H9 (cell line): ENCODE measurements around the gene FABP1. TPM values are rescaled to one million over a fixed set of nuclear protein-coding genes. Genes with fewer than 3 reads are reported as not detected.

Source experiments
- DNase-seq: peaks from one replicate; pipeline ENCODE4 v3.0.0-alpha.2; 2017
- H2AFZ ChIP-seq: one replicate; pipeline ENCODE4 v1.6.1; 2013; ENCODE audit warnings: mild to moderate bottlenecking, low read length, control low read depth, moderate library complexity
- H2AK5ac ChIP-seq: 2 replicates; pipeline ENCODE4 v1.6.1; 2013; ENCODE audit warnings: low read length, control low read depth, mixed read lengths; ENCODE audit not compliant: insufficient read length
- H2BK120ac ChIP-seq: one replicate; pipeline ENCODE4 v1.6.1; 2013; ENCODE audit warnings: low read depth, mild to moderate bottlenecking, low read length, control low read depth, inconsistent platforms; ENCODE audit not compliant: poor library complexity, severe bottlenecking
- H2BK12ac ChIP-seq: 2 replicates; pipeline ENCODE4 v1.6.1; 2013; ENCODE audit warnings: low read length, control low read depth, mixed read lengths, low read depth; ENCODE audit not compliant: insufficient read length
- H2BK15ac ChIP-seq: 2 replicates; pipeline ENCODE4 v1.6.1; 2013; ENCODE audit warnings: low read depth, low read length, control low read depth
- H2BK20ac ChIP-seq: one replicate; pipeline ENCODE4 v1.6.1; 2013; ENCODE audit warnings: low read depth, mild to moderate bottlenecking, low read length, control low read depth, inconsistent platforms; ENCODE audit not compliant: poor library complexity, severe bottlenecking
- H2BK5ac ChIP-seq: 2 replicates; pipeline ENCODE4 v1.6.1; 2013; ENCODE audit warnings: low read length, control low read depth, mixed read lengths; ENCODE audit not compliant: insufficient read length
- H3K14ac ChIP-seq: 2 replicates; pipeline ENCODE4 v1.6.1; 2013; ENCODE audit warnings: low read length, control low read depth; ENCODE audit not compliant: insufficient read depth
- H3K18ac ChIP-seq: 2 replicates; pipeline ENCODE4 v1.6.1; 2013; ENCODE audit warnings: low read depth, mild to moderate bottlenecking, mixed read lengths, low read length, control low read depth; ENCODE audit not compliant: insufficient read length
- H3K23ac ChIP-seq: 2 replicates; pipeline ENCODE4 v1.6.1; 2013; ENCODE audit warnings: low read length, control low read depth, mixed read lengths, low read depth; ENCODE audit not compliant: insufficient read length
- H3K23me2 ChIP-seq: 2 replicates; pipeline ENCODE4 v1.6.1; 2013; ENCODE audit warnings: low read depth, mild to moderate bottlenecking, mixed read lengths, low read length, control low read depth; ENCODE audit not compliant: insufficient read length, poor library complexity, severe bottlenecking
- H3K27ac ChIP-seq: 2 replicates; pipeline ENCODE4 v1.5.1; 2013; ENCODE audit warnings: low read length, control low read depth, mixed read lengths, low read depth; ENCODE audit not compliant: insufficient read length
- H3K27me3 ChIP-seq: 2 replicates; pipeline ENCODE4 v1.6.1; 2013; ENCODE audit warnings: low read length, control low read depth, inconsistent platforms; ENCODE audit not compliant: insufficient read depth
- H3K4ac ChIP-seq: 2 replicates; pipeline ENCODE4 v1.6.1; 2013; ENCODE audit warnings: low read depth, mild to moderate bottlenecking, control low read depth, inconsistent platforms, low read length, moderate library complexity
- H3K4me1 ChIP-seq: 2 replicates; pipeline ENCODE4 v1.6.1; 2013; ENCODE audit warnings: low read length, control low read depth, inconsistent platforms; ENCODE audit not compliant: insufficient read depth
- H3K4me2 ChIP-seq: 2 replicates; pipeline ENCODE4 v1.6.1; 2013; ENCODE audit warnings: low read length, control low read depth, mixed read lengths; ENCODE audit not compliant: insufficient read length, insufficient read depth
- H3K56ac ChIP-seq: 2 replicates; pipeline ENCODE4 v1.6.1; 2013; ENCODE audit warnings: low read depth, mild to moderate bottlenecking, mixed read lengths, low read length, control low read depth; ENCODE audit not compliant: insufficient read length
- H3K79me1 ChIP-seq: 2 replicates; pipeline ENCODE4 v1.6.1; 2013; ENCODE audit warnings: low read depth, mild to moderate bottlenecking, moderate library complexity, low read length, control low read depth, inconsistent platforms; ENCODE audit not compliant: insufficient read depth, poor library complexity, severe bottlenecking
- H3K79me2 ChIP-seq: 2 replicates; pipeline ENCODE4 v1.6.1; 2013; ENCODE audit warnings: low read length, control low read depth, inconsistent platforms; ENCODE audit not compliant: insufficient read depth
- H3K9ac ChIP-seq: 2 replicates; pipeline ENCODE4 v1.6.1; 2013; ENCODE audit warnings: low read length, control low read depth, mixed read lengths; ENCODE audit not compliant: insufficient read length; ENCODE audit errors: extremely low read depth
- H3K9me3 ChIP-seq: one replicate; pipeline ENCODE4 v1.6.1; 2013; ENCODE audit warnings: low read depth, low read length, inconsistent platforms; ENCODE audit not compliant: control insufficient read depth
- H3T11ph ChIP-seq: one replicate; pipeline ENCODE4 v1.6.1; 2013; ENCODE audit warnings: mild to moderate bottlenecking, low read length, control low read depth, inconsistent platforms
- H4K20me1 ChIP-seq: one replicate; pipeline ENCODE4 v1.6.1; 2013; ENCODE audit not compliant: control insufficient read depth, insufficient read length, insufficient read depth
- H4K5ac ChIP-seq: 2 replicates; pipeline ENCODE4 v1.6.1; 2013; ENCODE audit warnings: low read depth, mild to moderate bottlenecking, mixed read lengths, low read length, control low read depth; ENCODE audit not compliant: insufficient read length
- H4K8ac ChIP-seq: replicated peaks from 2 replicates; pipeline ENCODE4 v1.6.1; 2013; ENCODE audit warnings: low read length, control low read depth, mixed read lengths, low read depth; ENCODE audit not compliant: insufficient read length
- H4K91ac ChIP-seq: 2 replicates; pipeline ENCODE4 v1.6.1; 2013; ENCODE audit warnings: low read depth, mild to moderate bottlenecking, moderate library complexity, mixed read lengths, low read length, control low read depth; ENCODE audit not compliant: insufficient read length
- H3K27ac Mint-ChIP-seq, 3 experiments: 2 replicates in 2 of 3; 3 replicates in 1 of 3; pipeline ENCODE4 v1.8.0; 2020 to 2021; ENCODE audit warnings: mixed read lengths in 3 of 3, mild to moderate bottlenecking in 1 of 3, moderate library complexity in 1 of 3
- H3K27me3 Mint-ChIP-seq: 2 replicates; pipeline ENCODE4 v1.8.0; 2021; ENCODE audit warnings: low read depth, mild to moderate bottlenecking, moderate library complexity, mixed read lengths
- H3K36me3 Mint-ChIP-seq, 3 experiments: 2 replicates in 2 of 3; 3 replicates in 1 of 3; pipeline ENCODE4 v1.8.0; 2020 to 2021; ENCODE audit warnings: low read depth in 3 of 3, mixed read lengths in 3 of 3; ENCODE audit not compliant: insufficient read depth in 1 of 3
- H3K4me1 Mint-ChIP-seq, 2 experiments: 2 replicates each; pipeline ENCODE4 v1.8.0; 2020; ENCODE audit warnings: mixed read lengths in 2 of 2
- H3K4me3 Mint-ChIP-seq, 2 experiments: 2 replicates in 1 of 2; 3 replicates in 1 of 2; pipeline ENCODE4 v1.8.0; 2020 to 2021; ENCODE audit warnings: mild to moderate bottlenecking in 2 of 2, mixed read lengths in 2 of 2, moderate library complexity in 1 of 2
- H3K9me3 Mint-ChIP-seq, 2 experiments: 2 replicates in 1 of 2; 3 replicates in 1 of 2; pipeline ENCODE4 v1.8.0; 2020; ENCODE audit warnings: mild to moderate bottlenecking in 2 of 2, mixed read lengths in 2 of 2, moderate library complexity in 1 of 2
- WGBS: extraction: QIAGEN DNeasy Blood & Tissue Kit; methylation state at CpG from one replicate; pipeline ENCODE4 v1.1.7; 2013; ENCODE audit warnings: missing lambda C conversion rate, low lambda C conversion rate, mixed read lengths; ENCODE audit not compliant: insufficient read length; ENCODE audit errors: extremely low coverage; 5-methylcytosine and 5-hydroxymethylcytosine counted together
- total RNA-seq: library from RNA; stranded (reverse); gene quantifications from 2 replicates; pipeline ENCODE4 v1.2.1, GENCODE V29; 2021
- TF ChIP-seq, protein P1 (sequence below): fragments of 200-600 bp; sonication (generic); conservative IDR thresholded peaks from 3 replicates; pipeline ENCODE4 v1.8.0; 2021; ENCODE audit warnings: antibody characterized with exemption, mild to moderate bottlenecking

Gene FABP1
- total RNA-seq, 1 experiment from 2014 or later = not detected

DNA sequence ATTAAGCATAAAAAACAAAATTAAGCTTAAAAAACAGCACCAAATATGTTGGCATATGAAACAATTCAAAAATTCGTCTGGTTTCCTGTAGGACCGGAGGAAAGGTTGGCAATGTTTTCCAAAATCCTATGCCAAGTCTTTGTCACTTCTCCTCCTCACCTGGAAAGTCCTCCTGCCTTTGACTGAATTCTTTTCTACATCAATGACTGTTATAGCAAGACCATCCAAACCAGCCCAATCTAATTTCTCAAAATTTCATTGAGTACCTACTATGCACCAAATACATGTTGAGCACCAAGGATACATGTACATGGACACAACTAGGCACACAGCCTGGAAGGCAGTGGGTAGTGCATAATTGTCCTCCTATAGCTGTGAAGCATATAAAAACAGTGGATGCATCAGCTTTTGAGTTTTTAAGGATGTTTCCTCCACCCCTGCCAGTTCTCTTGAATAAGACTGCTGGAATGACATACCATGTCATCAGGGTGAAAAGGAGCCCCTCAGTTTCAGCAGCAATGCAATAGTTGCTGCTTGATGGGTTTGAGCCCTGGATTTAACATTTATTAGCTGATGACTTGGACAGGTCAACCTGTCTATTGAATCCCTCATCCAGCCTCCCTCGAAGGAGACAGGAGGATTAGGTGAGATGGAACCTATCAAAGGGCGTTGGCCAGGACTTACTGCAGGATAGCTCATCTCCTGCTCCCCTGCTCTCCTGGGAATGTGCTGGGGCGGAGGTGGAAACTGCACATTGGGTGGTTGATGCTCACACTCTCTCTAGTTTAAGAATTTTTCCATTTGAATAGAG lies 4.5 kb downstream of the FABP1 start:
- H3K27ac ChIP-seq = no peak overlapping the region
- no peak overlapping the region for H3T11ph ChIP-seq
- H2BK5ac ChIP-seq = no peak overlapping the region
- TF ChIP-seq, protein P1, sequence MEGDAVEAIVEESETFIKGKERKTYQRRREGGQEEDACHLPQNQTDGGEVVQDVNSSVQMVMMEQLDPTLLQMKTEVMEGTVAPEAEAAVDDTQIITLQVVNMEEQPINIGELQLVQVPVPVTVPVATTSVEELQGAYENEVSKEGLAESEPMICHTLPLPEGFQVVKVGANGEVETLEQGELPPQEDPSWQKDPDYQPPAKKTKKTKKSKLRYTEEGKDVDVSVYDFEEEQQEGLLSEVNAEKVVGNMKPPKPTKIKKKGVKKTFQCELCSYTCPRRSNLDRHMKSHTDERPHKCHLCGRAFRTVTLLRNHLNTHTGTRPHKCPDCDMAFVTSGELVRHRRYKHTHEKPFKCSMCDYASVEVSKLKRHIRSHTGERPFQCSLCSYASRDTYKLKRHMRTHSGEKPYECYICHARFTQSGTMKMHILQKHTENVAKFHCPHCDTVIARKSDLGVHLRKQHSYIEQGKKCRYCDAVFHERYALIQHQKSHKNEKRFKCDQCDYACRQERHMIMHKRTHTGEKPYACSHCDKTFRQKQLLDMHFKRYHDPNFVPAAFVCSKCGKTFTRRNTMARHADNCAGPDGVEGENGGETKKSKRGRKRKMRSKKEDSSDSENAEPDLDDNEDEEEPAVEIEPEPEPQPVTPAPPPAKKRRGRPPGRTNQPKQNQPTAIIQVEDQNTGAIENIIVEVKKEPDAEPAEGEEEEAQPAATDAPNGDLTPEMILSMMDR = no peak
- no peaks in the 10 kb centered on the region for H3K79me2 ChIP-seq
- no peak overlapping the region for H2BK120ac ChIP-seq
- Mint-ChIP-seq H3K4me3 (no peak overlapping the region), H3K27me3 (peaks cover 12% of the 10 kb centered on the region), H3K27ac (no peak overlapping the region), H3K4me1 (0 out of 4 replicates have a peak, but pooled peaks cover 0 to 2% of the 10 kb centered on the region in 2 experiments), H3K9me3 (no peaks in the 10 kb centered on the region), H3K36me3 (no peaks in the 10 kb centered on the region)
- H2BK15ac ChIP-seq = no peak overlapping the region
- no peak for DNase-seq
- no peak overlapping the region for H4K91ac ChIP-seq
- H2BK12ac ChIP-seq = no peak overlapping the region
- H2BK20ac ChIP-seq = no peak overlapping the region
- H3K56ac ChIP-seq = no peak overlapping the region
- H3K9ac ChIP-seq = no peak overlapping the region
- no peak overlapping the region for H3K23ac ChIP-seq
- no peak overlapping the region for H4K5ac ChIP-seq
- no peak overlapping the region for H2AK5ac ChIP-seq
- H3K27me3 ChIP-seq = no peaks in the 10 kb centered on the region
- no peaks in the 10 kb centered on the region for H3K9me3 ChIP-seq
- H4K20me1 ChIP-seq = no peaks in the 10 kb centered on the region
- H3K4ac ChIP-seq = no peak overlapping the region
- H2AFZ ChIP-seq = no peak overlapping the region
- H3K23me2 ChIP-seq = no peaks in the 10 kb centered on the region
- no peaks in the 10 kb centered on the region for H3K4me1 ChIP-seq
- no CpG with 5 or more reads among the region's 5 CpGs for WGBS
- H3K14ac ChIP-seq = no peak overlapping the region
- H4K8ac ChIP-seq = no peak overlapping the region
- no peaks in the 10 kb centered on the region for H3K79me1 ChIP-seq
- H3K18ac ChIP-seq = no peak overlapping the region
- H3K4me2 ChIP-seq = no peak overlapping the region
